ENCODE measurements around the gene ARHGEF4.
A peak's percentile ranks its signal among the peaks of the same experiment; 100 is the strongest.

Gene ARHGEF4

DNA sequence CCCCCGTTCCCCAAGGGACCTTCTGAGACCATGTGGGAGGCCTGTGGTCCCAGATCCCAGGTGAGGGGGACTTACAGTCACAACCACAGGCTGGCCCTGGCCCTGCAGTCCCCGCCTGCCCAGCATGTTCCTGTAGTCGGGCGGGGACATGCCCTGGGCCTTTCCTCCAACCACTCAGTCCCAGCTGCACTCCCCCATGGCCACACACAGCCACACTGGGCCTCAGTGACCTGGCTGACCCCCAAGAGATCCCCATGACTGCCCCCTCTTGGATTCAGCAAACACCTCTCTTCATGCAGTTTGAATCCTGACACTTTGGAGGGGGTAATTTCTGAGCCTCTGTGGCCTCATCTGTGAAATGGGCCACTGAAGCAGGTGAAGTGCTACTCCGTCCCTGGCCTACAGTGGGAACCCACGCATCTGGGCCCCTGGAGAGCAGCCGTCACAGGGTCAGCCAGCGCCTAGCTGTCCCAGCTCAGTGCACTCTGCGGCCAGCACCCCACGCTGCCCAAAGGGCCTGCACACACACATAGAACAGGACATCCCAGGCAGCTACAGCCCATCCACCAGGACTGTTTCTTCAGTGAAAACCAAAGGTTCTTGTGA is 12.7 kb upstream of the ARHGEF4 start:
- no peak overlapping the region for H3K4me3 ChIP-seq (ENCODE audit: control insufficient read depth, low read depth, low read length)
- TF ChIP-seq CTCF (IDR thresholded peaks at IDR 0.05; ENCODE audit: control insufficient read depth, insufficient read depth, low read depth, low read length, missing control alignments) = no peak
- no peak for DNase-seq (ENCODE audit: low read depth)

DNA sequence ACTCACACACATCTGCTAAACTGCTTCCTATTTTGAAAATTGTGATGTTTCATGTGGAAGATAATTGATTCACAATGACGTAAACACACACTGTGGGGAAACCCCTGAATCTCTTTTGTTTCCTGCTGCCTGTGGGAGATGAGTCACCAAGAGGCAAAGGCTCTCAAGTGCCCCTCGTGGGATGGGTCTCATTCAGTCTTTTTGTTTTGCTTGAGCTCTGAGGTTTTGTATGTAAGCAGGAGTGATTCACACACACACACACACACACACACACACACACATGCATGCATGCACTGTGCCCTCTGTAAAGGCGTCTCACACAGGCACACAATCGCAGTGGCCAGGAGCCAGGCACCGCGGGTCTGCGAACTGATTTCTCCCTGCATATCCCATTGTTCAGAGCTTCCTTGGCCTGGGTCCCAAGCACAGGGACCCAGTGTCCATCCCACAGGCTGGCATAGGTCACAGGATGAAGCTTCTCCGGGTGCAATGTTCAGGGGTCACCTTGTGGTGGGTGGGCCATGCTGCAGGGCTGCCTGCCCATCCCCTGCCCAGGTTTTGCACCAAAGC is 12.1 kb upstream of the ARHGEF4 start:
- H3K4me3 ChIP-seq (ENCODE audit: control insufficient read depth, low read depth, low read length) = no peak overlapping the region
- TF ChIP-seq CTCF (IDR thresholded peaks at IDR 0.05; ENCODE audit: control insufficient read depth, insufficient read depth, low read depth, low read length, missing control alignments) = no peak
- DNase-seq (ENCODE audit: low read depth) = peak; percentile 72

GRCh38 chr2:130825231-130825965 is 11.3 kb upstream of the ARHGEF4 start:
- TF ChIP-seq CTCF (IDR thresholded peaks at IDR 0.05; ENCODE audit: control insufficient read depth, insufficient read depth, low read depth, low read length, missing control alignments) = no peak
- DNase-seq (ENCODE audit: low read depth) = no peak

DNA sequence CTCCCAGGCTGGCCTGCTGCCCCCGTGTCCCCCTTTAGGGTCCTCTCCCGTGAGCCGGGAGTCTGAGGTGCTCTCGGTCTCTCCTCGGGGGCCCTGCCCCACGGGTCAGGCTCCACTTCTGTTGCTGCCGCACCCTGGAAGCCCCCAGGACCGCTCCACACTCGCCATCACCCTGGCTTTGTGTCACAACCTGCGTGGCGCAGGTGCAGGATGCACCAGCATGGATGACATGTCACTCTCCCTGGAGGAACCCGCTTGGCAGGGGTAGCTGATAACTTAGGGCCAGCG is 10.8 kb upstream of the ARHGEF4 start:
- DNase-seq (ENCODE audit: low read depth) = no peak
- H3K4me3 ChIP-seq (ENCODE audit: control insufficient read depth, low read depth, low read length) = no peak overlapping the region
- no peak for TF ChIP-seq CTCF (IDR thresholded peaks at IDR 0.05; ENCODE audit: control insufficient read depth, insufficient read depth, low read depth, low read length, missing control alignments)

More at GRCh38 chr2:130825231-130825965, 11.3 kb upstream of the ARHGEF4 start:
- H3K4me3 ChIP-seq (ENCODE audit: control insufficient read depth, low read depth, low read length) = no peak overlapping the region

DNA sequence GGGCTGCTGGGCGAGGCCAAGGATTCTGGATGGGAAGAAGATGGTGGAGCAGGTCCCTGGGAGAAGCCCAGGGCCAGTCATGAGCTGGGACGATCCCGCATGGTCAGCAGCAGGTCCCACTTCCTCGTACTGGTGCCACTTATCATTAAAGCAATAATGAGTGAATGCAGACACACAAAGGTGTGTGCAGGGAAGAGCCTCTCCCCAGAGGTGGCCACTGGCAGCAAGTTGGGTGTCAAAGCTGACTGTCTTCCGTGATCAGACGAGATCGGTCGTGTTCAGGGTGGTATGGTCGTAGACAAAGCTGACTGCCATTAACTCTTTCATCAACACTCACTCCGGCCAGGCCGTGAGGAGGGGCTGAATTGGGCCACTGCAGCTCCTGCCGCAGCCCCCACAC is 10.3 kb upstream of the ARHGEF4 start:
- TF ChIP-seq CTCF (IDR thresholded peaks at IDR 0.05; ENCODE audit: control insufficient read depth, insufficient read depth, low read depth, low read length, missing control alignments) = no peak
- no peak for DNase-seq (ENCODE audit: low read depth)
- no peak overlapping the region for H3K4me3 ChIP-seq (ENCODE audit: control insufficient read depth, low read depth, low read length)

GRCh38 chr2:130826821-130827501 is 9.8 kb upstream of the ARHGEF4 start:
- TF ChIP-seq CTCF (IDR thresholded peaks at IDR 0.05; ENCODE audit: control insufficient read depth, insufficient read depth, low read depth, low read length, missing control alignments) = no peak
- H3K4me3 ChIP-seq (ENCODE audit: control insufficient read depth, low read depth, low read length) = no peak overlapping the region
- DNase-seq (ENCODE audit: low read depth) = no peak
